Measurements from ENCODE around the gene ZNF492.
"Not testable (repeated sequence)": the region's sequence is repeated elsewhere in the genome, so short reads cannot be mapped to it uniquely, and the experiment has no call there.

The ZNF492 gene

GRCh38 chr19:22617614-22618320, 16.4 kb upstream of the ZNF492 start:
- no peak for DNase-seq (ENCODE audit: low spot score)

GRCh38 chr19:22619371-22619770, 14.8 kb upstream of the ZNF492 start:
- no peak for DNase-seq (ENCODE audit: low spot score)

GRCh38 chr19:22619932-22620331, 14.2 kb upstream of the ZNF492 start:
- DNase-seq (ENCODE audit: low spot score), result no peak

- DNase-seq (ENCODE audit: low spot score), result no peak
Measured at GRCh38 chr19:22620401-22620800, 13.7 kb upstream of the ZNF492 start.

- no peak for DNase-seq (ENCODE audit: low spot score)
Measured at GRCh38 chr19:22620912-22621311, 13.2 kb upstream of the ZNF492 start.

- DNase-seq (ENCODE audit: low spot score), result no peak
Measured at GRCh38 chr19:22622020-22622419, 12.1 kb upstream of the ZNF492 start.

GRCh38 chr19:22622901-22623840, 11.0 kb upstream of the ZNF492 start:
- DNase-seq (ENCODE audit: low spot score), result no peak

- no peak for DNase-seq (ENCODE audit: low spot score)
Measured at GRCh38 chr19:22623841-22624221, 10.3 kb upstream of the ZNF492 start.

GRCh38 chr19:22625266-22626035, 8.7 kb upstream of the ZNF492 start:
- no peak for DNase-seq (ENCODE audit: low spot score)

GRCh38 chr19:22627526-22627925, 6.6 kb upstream of the ZNF492 start:
- no peak for DNase-seq (ENCODE audit: low spot score)

- no peak for DNase-seq (ENCODE audit: low spot score)
Measured at GRCh38 chr19:22628401-22628800, 5.7 kb upstream of the ZNF492 start.

- no peak for DNase-seq (ENCODE audit: low spot score)
Measured at GRCh38 chr19:22634450-22634827, 315 bp downstream of the ZNF492 start.

GRCh38 chr19:22685493-22685892, 51.4 kb downstream of the ZNF492 start:
- not testable (repeated sequence) for DNase-seq (ENCODE audit: low spot score)

GRCh38 chr19:22702661-22703060, 68.5 kb downstream of the ZNF492 start:
- DNase-seq (ENCODE audit: low spot score), result not testable (repeated sequence)

- not testable (repeated sequence) for DNase-seq (ENCODE audit: low spot score)
Measured at GRCh38 chr19:22703096-22703495, 69.0 kb downstream of the ZNF492 start.

GRCh38 chr19:22708983-22709382, 74.9 kb downstream of the ZNF492 start:
- no peak for DNase-seq (ENCODE audit: low spot score)

All from LoVo (cell line).